ENCODE results near the gene CCDC85B. TPM values are rescaled to one million over a fixed set of nuclear protein-coding genes. Genes with fewer than 3 reads are reported as not detected.

Gene CCDC85B
- polyA plus RNA-seq, 1 donor: 14.7 TPM

DNA sequence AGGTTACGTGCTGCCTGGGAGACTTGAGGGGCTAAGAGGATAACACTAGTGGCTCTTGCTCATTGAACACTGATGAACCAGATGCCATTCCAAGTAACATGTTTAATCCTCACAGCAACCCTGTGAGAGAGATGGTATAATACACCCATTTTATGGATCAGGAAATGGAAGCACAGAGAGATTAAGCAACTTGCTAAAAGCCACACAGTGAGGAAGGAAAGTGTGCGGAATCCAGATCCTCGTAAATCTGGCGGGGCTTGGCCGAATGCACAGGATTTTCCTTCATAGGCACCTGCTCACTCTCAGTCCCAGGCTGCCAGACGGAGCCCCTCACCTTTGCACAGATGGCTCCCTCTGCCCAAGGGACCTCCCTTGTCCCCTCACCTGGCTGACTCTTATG is 17.4 kb downstream of the CCDC85B start:
- DNase-seq (ENCODE audit: low read depth): no peak

DNA sequence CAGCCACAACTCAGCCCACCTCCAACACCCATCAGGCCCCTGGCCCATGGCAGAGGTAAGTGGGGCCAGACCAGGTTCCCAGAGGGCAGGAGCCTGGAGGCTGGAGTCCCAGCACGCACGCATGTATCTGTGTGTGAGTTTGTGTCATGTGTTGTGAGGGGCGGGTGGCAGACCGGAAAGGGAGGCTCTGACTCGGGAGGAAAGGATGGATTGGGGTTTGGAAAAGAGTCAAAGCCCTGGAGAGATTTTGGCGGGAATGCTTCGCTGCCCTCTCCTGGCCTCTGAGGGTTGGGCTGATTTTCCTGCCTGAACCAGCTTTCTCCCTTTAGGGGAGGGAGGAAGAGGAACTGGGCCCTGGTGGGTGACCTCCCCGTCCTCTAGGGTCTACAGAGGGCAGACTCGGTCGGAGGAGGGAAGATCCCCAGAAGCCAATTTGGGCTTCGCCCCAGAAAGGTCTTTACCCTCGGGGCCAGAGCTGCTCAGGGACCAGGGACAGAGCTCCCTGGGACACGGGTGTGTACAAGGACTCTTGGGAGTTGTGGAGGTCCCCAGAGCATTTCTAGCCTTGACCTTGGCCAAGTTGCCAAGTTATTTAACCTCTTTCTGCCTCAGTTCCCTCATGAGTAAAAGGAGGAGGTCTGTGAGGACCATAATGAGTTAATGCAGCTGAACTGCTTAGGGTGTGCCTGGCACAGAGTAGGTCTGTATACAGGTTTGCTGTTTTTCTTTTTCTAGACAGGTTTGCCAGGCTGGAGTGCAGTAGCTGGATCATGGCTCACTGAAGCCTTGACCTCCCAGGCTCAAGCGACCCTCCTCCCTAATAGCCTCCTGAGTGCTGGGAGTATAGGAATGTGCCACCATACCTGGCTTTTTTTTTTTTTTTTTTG is 21.5 kb downstream of the CCDC85B start:
- no peak for DNase-seq (ENCODE audit: low read depth)

DNA sequence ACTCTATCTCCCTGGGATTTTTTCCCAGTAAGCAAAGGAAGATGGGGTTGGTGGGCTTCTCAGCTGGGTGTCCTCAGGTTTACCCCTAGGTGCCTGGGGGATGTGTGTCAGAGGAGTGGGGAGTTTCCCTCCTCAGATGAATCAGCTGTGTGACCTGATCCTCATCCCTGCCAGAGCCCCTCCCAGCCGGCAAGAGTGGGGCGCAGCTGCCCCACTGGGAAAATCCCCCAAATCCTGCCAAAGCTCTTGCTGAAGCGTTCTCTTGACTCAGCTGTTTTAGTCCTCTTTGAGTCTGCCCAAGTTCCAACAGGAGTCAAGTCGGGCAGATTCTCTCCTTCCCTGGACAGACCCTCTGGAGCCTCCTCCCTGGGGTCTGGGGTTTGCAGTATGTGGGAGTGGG is 22.4 kb downstream of the CCDC85B start:
- no peak for DNase-seq (ENCODE audit: low read depth)

DNA sequence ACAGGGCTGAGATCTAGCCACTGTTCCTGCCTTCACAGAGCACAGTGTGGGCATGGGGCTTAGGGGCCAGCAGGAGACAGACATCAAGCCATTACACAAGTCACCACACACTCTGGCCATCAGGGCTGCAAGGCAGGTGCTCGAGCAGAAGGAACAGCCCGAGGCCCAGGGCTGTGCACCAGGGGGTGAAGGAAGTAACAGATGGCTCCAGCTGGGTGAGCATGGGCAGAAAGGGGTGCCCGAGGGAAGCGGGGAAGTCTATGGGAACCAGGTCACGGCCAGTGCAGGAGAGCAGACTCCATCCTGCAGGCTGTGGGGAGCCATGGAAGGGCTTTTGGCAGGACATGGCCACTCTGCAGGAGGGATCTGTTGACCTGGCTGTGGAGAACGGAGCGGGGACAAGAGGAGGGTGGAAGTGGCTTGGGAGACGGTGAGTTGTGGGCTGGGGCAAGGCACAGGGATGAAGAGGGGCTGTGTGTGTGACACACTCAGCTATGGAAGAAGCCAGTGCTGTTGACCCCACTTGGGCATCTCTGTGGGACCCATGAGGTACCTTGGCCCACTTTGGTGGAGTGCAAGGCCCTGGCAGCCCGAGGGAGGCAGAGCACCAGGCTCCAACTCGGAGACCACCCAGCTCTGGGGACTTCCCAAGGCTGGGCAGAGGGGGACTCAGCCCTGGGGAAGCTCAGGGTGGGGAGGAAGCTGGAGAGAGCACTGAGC is 24.8 kb downstream of the CCDC85B start:
- no peak for DNase-seq (ENCODE audit: low read depth)

DNA sequence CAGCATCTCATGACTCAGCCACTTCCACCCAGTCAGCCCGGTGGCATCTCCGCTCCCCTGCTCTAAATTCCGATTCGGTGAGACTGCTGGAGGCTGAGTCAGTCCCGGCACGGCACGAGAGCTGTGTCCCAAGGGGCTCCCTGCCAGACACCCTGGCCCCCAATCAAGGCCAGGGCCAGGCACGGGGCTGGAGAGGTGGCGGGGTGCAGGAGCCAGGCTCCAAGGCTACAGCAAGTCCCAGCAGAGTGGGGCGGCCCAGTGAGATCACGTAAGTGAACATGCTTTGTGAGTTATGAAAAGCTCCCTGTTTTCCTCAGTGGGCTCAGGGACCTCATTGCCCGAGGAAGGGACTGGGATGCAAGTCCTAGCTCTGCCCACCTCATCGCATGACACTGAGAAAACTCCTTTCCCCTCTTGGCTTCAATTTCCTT is 25.4 kb downstream of the CCDC85B start:
- no peak for DNase-seq (ENCODE audit: low read depth)

DNA sequence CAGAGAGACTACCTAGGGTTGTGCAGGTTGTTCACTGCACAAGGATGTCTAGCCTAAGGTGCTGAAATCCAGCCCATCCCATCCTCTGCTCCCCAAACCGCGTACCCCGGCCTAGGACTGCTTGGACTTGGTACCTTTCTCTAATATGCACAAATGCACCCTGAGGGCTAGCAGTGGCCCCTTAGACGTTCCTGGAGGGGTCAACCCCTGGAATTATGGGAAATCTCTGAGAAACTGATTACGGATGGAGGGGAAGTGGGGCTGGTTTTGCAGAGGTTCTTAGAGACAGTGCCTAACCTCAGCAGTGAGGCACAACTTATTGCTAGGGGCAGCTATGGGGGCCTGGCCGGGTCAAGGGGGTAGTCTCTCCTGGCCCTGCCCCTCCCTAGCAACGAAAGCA is 25.9 kb downstream of the CCDC85B start:
- DNase-seq (ENCODE audit: low read depth): no peak

DNA sequence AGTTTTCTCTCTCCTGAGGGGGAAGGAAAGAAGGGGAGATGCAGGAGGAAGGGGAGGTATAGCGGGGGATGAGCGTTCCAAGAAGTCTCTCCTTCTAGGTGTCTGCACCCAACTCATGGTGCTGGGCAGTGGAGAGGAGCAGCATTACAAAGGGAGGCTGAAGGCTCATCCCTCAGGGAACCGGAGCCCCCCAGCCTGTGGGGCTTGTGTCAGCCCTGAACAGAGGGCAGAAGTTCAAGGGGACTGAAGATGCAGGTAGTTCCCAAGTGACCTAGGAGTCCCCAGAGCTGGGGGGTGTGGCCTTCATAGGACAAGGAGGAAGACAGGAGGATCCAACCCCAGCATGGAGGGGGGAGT is 26.6 kb downstream of the CCDC85B start:
- DNase-seq (ENCODE audit: low read depth): no peak

DNA sequence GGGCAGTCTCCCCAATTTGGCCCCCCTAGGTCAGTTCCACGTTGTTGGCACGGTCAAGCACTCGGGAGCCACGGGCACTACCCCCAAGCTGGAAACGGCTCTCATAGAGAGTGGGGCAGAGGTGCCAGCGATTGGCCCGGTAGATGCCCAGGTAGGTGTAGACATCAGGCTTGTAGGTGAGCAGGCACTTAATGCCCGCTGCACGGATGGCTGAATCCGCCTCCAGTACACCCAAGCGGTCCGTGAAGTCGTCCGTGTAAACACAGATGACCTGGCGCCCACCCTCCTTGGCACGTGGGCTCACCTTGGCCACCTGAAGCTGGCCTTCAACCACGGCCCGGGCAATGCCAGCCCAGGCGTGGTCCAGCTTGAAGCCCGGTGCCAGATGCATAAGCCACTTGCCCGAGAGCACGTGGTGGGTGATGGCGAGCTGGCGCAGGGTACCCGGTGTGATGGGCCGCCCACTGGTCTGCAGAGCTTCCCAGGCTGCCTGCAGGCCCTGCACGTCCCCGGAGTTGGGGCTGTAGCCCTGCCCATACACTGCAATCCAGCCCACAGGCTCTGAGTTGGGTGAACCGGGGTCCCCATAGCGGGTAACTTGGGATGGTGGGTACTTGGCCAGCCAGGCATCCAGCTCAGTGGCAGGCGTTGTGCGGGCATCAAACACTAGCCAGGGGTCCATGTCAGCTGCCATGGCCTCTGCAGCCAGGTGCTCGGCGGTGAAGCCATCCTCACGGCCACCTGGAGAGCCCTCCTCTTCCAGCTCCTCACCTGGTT is 27.1 kb downstream of the CCDC85B start:
- no peak for DNase-seq (ENCODE audit: low read depth)

DNA sequence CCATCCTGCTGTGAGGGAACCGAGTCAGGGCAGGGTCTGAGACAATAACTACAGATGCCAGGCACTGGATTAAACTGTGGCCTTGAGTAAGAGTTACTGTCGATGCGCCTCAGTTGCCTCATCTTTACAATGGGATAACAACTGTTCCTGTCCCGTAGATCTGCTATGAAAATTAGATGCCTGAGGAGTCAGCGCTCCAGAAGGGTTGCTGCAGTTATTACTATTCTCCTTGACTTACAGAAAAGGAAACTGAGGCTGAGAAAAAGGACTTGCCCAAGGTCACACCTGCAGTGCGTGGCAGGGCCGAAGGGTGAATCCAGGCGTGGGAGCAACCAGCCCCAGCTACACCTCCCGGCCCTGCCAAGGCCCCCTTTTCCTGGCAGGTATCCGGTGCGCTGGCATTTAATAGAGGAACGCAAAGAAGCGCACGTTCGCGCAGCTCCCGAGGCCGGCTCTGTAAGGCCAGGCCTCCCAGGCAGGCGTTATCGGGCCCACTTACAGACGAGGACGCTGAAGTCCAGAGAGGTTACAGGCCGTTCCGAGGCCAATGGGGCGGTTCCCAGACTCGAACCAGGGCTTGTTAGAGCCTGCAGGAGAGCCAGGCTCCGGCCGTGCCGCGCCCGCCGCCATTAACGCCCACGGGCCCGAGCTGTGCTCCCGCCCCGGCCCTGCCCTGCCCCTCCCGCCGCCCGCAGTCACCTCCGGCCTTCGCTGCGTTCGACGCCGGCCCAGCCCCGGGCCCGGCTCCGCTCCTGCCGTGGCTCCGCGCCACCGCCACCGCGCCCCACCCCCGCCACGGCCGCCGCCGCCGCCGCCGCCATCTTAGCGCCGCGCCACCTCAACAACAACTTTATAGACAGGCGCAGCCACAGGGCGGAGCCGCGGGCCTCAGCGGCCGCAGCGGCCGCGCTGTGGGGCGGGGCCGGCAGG is 28.0 kb downstream of the CCDC85B start, which contains the start of gene C11orf68:
Gene C11orf68, minus strand, starts transcription at position 852 of the 930 bp plus-strand sequence. Its CDS starts 31 bp downstream, at position 821.
- DNase-seq (ENCODE audit: low read depth): peak; percentile 72

DNA sequence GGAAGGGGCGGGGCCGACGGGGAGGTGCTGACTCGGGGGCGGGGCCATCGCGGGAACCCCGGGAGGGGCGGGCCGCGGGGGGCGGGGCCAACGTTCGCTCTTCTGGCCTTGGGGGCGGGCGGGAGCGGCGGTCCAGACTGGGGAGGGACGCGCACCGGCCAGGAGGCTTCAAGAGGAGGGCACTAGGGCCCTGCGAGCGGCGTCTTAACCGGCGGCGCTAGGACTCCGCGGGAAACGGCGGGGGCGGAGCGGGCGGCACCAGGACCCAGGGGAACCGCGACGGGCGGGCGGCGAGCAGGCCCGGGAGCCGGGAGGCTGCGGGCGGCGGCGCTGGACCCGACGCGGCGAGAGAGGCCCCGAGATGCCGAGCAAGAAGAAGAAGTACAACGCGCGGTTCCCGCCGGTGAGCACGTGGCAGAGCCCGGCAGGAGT is 28.7 kb downstream of the CCDC85B start, which contains the start of gene DRAP1:
Gene DRAP1, plus strand, starts transcription at position 286 of the 432 bp plus-strand sequence. Its CDS starts 76 bp downstream, at position 362.
- peak; percentile 83 for DNase-seq (ENCODE audit: low read depth)

DNA sequence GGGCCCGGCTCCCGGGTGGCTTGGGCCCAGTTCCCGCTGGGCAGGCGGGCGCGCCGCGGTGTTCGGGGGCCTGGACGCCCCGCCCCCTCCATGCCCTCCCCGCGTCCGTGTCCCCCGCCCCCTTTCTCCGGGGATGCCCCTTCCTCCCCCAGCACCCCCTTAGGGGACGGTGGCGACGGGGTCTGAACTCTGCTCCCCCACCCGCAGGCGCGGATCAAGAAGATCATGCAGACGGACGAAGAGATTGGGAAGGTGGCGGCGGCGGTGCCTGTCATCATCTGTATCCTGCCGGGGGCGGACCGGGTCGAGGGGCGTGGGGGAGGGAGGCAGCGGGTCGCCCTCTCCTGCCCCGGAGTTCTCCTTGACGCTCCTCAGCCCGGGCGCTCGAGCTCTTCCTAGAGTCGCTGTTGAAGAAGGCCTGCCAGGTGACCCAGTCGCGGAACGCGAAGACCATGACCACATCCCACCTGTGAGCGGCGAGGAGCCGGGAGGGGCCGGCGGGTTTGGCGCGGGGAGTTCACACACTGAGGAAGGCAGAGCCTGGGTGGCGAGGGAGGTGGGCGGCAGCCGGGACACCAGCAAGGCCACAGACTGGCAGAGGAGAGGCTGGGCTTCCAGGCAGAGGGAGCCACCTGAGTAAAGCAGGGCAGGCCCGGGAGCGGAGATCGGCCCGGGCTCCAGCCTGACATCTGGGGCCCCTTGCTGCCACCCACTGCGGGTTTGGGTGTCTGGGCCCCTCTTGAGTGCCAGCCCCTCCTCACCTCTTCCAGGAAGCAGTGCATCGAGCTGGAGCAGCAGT is 29.3 kb downstream of the CCDC85B start:
- DNase-seq (ENCODE audit: low read depth): no peak

DNA sequence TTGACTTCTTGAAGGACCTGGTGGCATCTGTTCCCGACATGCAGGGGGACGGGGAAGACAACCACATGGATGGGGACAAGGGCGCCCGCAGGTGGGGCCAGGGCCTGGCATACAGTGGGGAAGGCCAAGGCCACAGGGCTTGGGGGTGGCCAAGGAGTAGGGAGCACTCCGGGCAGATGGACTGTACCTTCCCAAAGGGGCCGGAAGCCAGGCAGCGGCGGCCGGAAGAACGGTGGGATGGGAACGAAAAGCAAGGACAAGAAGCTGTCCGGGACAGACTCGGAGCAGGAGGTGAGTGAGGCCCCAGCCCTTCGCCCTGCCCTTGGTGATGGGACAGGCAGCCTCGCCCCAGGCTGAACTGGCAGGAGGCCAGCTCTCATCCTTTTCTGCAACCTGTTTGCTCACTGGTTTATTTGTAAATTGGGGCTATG is 29.9 kb downstream of the CCDC85B start:
- DNase-seq (ENCODE audit: low read depth): no peak

DNA sequence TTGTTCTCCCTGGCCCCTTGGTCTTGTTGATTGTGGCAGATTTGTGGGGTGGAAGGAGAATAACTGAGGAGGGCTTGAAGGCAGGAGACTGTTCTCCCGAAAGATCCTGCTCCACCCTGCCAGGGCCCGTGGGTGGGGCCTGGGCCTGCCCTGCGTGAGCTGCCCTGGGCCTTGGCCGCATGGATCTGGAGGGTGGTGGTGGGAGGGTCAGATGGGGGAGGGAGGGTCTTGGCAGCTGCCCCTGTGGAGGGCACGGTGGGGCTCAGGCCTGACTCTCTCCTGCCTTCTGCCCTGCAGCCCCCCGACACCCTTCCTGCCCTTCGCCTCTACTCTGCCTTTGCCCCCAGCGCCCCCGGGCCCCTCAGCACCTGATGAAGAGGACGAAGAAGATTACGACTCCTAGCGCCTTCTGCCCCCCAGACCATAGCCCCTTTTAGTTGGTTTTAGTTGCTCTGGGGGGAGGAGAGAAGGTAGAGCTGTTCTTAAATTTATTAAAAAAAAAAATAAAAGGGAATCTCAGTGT is 30.6 kb downstream of the CCDC85B start:
- no peak for DNase-seq (ENCODE audit: low read depth)

DNA sequence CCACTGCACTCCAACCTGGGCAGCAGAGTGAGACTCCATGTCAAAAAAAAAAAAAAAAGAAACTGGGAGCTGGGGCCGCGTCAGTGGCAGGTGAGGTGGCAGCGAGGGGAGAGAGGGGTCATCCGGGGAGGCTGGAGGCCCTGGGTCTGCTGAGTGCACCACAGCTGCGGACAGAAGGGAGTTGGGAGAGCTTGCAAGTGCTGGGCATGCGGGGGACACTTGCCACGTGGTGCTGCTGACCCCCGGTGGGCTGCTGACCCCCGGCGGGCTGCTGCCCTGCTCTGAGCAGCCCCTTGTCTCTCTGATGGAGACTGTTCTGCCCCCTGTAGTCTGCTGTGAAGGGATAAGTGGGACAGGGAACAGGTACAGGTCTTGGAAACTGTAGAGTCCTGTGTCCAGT is 31.4 kb downstream of the CCDC85B start:
- DNase-seq (ENCODE audit: low read depth): no peak

DNA sequence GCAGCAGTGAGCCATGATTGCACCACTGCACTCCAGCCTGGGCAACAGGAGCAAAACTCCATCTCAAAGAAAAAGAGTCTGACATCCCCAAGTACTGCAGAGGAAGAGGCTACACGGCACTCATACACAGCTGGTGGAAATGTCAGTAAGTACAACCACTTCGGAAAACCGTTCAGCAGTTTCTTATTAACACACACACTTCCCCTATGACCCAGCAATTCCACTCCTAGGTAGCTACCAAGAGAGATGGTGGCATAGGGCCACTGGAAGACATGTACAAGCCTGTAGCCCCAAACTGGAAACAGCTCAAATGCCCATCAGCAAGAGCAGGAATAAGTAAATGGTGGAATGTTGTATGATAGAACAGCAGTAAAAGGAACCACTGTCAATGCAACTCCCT is 32.1 kb downstream of the CCDC85B start:
- no peak for DNase-seq (ENCODE audit: low read depth)

DNA sequence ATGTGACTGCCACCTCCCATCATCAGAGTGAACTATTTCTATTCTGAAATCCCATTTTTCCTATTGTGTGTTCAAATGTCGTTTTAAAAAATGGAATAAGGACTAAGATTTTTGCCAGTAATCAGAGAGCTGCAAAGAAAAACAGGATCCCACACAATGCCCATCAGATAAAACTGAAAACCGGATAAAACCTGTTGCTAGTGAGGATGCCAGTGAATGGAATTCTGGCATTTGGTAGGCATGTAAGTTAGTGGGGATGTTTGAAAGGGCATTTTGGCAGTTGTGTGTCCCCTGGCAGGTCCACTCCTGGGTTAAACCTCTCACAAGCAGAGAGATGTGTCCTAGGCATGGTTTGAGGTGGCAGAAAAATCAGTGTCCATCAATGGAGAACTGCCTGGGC is 34.9 kb downstream of the CCDC85B start:
- DNase-seq (ENCODE audit: low read depth): no peak

DNA sequence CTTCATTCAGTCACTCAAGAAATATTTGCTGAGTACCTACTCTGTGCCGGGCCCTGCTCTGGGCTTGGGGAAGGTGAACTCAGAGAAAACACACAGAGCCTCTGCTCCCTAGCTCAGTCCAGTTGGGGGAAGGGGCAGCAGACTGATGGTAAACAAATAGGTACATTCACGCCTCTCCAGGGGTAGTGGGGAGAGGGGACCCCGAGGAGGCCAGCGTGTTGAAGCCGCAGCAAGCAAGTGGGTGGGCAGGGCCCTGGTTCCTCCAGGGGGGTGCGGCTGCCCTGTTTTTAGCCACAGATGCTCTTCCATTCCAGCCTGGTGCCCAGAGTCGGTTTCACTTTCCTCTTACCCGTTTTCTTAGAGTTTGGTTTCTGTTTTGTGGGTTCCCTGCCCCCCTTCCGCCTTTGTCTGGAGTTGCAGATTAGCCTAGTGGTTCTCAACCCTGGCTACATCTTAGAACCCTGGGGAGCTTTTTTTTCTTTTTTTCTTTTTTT is 37.5 kb downstream of the CCDC85B start:
- DNase-seq (ENCODE audit: low read depth): no peak

DNA sequence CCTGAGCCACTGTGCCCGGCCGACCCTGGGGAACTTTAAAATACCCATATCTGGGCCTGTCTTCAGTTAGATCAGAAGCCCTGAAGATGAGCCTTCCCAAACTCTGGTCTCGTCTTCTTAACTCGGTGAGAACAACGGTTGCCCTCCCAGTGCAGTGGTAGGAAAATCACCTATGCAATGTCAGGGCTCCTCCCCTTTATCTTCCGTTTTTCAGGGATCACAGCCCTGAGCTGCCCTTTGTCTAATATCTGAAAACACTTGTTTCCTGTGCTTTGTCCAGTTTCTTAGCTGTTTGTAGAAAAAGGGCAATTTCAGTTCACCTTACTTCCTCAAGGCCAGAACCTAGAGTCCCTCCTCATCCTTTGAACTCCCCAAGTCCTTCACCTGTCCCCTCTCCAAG is 38.2 kb downstream of the CCDC85B start:
- no peak for DNase-seq (ENCODE audit: low read depth)

DNA sequence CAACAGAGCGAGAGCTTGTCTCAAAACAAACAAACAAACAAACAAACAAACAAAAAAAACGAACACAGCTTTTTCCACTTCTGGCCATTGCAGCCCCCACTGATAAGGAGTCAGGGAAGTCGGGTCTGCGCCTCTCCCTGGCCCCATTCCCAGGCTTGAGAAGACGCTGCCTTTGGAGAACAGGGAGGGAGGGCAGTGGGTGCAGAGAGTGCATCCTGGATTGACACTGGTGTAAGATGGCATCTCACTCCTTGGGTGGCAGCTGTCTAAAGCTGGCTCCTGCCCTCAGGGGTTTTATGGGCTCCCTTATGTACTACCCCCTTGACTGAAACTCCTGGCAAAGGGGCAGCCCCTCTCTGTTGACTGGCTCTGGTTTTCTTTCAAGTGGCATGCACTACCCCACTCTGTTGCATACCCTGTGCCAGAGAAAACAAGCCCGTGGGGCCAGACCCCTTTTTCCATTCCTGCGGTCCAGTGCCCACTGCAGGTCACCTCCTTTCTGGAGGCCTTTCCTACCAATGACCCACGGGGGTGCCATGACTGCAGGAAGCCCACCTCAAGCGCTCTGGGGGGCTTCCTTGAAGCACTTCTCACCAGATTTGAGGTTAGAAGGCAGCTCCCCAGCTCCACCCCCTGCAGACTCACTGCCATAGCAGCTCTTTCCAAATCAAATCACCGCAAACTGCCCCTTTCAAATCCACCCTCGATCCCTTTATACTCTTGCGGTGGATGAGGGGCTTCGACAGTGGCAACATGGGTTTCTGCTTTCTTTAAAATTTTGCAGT is 41.5 kb downstream of the CCDC85B start:
- no peak for DNase-seq (ENCODE audit: low read depth)

All from forelimb muscle (tissue), 1 donor.